ENCODE results near the gene OR52N1. TPM values are rescaled to one million over a fixed set of nuclear protein-coding genes. Genes with fewer than 3 reads are reported as not detected.

Gene OR52N1
- total RNA-seq, 1 donor from 2014 or later = not detected

GRCh38 chr11:5815534-5815933, 24.5 kb upstream of the OR52N1 start:
- Histone ChIP-seq H3K4me1 (no peaks in the 10 kb centered on the region), H3K36me3 (no peaks in the 10 kb centered on the region), H3K27me3 (no peaks in the 10 kb centered on the region), H3K9me3 (no peaks in the 10 kb centered on the region), H3K4me3 (no peak overlapping the region), H3K27ac (no peak overlapping the region)
- ATAC-seq = peak; percentile 47
- TF ChIP-seq CTCF (IDR thresholded peaks at IDR 0.05) = no peak
- no peak for DNase-seq
- intact Hi-C loops (cut with DNase I) = no loop called here

- ATAC-seq (no peak), DNase-seq (no peak)
- Histone ChIP-seq H3K27me3 (no peaks in the 10 kb centered on the region), H3K4me3 (no peak overlapping the region), H3K9me3 (no peaks in the 10 kb centered on the region), H3K4me1 (no peaks in the 10 kb centered on the region), H3K27ac (no peak overlapping the region), H3K36me3 (no peaks in the 10 kb centered on the region)
- intact Hi-C loops (cut with DNase I) = loop anchor here (10.0 kb wide), 1 partner anchor 345 kb away; no protein-coding TSS in a partner anchor
- TF ChIP-seq CTCF (IDR thresholded peaks at IDR 0.05) = no peak
Measured at GRCh38 chr11:5809905-5810795, 19.1 kb upstream of the OR52N1 start.

GRCh38 chr11:5809122-5809519, 18.1 kb upstream of the OR52N1 start:
- intact Hi-C loops (cut with DNase I) = loop anchor here (10.0 kb wide), 1 partner anchor 344 kb away; no protein-coding TSS in a partner anchor
- Histone ChIP-seq H3K4me3 (peak overlapping the region; percentile 48), H3K27ac (no peak overlapping the region), H3K4me1 (no peaks in the 10 kb centered on the region), H3K27me3 (no peaks in the 10 kb centered on the region), H3K36me3 (no peaks in the 10 kb centered on the region), H3K9me3 (no peaks in the 10 kb centered on the region)
- no peak for TF ChIP-seq CTCF (IDR thresholded peaks at IDR 0.05)
- no peak for ATAC-seq
- no peak for DNase-seq

- no peaks in the 10 kb centered on the region for H3K9me3 ChIP-seq
- DNase-seq (peak; percentile 67), ATAC-seq (peak; percentile 99)
- no peaks in the 10 kb centered on the region for H3K36me3 ChIP-seq
- intact Hi-C loops (cut with DNase I) = loop anchor here (10.0 kb wide), 1 partner anchor 344 kb away; no protein-coding TSS in a partner anchor
- H3K4me1 ChIP-seq = no peaks in the 10 kb centered on the region
- TF ChIP-seq CTCF (IDR thresholded peaks at IDR 0.05) = peak; percentile 88
- peak within 1 kb of the TSS; percentile 48 for H3K4me3 ChIP-seq
- H3K27ac ChIP-seq = no peak within 1 kb of the TSS
- H3K27me3 ChIP-seq = no peaks in the 10 kb centered on the region
Measured at GRCh38 chr11:5808500-5809121, 17.5 kb upstream of the OR52N1 start, which contains the start of gene OR52N2. OR52N2 (plus strand) TSS chr11:5808924; CDS start chr11:5820336, 11,412 bp downstream.

GRCh38 chr11:5807580-5807979, 16.5 kb upstream of the OR52N1 start:
- no peaks in the 10 kb centered on the region for H3K4me1 ChIP-seq
- no peaks in the 10 kb centered on the region for H3K36me3 ChIP-seq
- DNase-seq = no peak
- no peak for ATAC-seq
- H3K27ac ChIP-seq = no peak overlapping the region
- H3K9me3 ChIP-seq = no peaks in the 10 kb centered on the region
- no peak for TF ChIP-seq CTCF (IDR thresholded peaks at IDR 0.05)
- H3K4me3 ChIP-seq = no peak overlapping the region
- intact Hi-C loops (cut with DNase I) = loop anchor here (10.0 kb wide), 1 partner anchor 343 kb away; no protein-coding TSS in a partner anchor
- no peaks in the 10 kb centered on the region for H3K27me3 ChIP-seq

All from upper lobe of right lung (tissue), 1 donor.